Measurements from ENCODE around the gene CPEB4.

GRCh38 chr5:173907686-173908371 lies 19.7 kb downstream of the CPEB4 start:
- TF ChIP-seq, protein P1, sequence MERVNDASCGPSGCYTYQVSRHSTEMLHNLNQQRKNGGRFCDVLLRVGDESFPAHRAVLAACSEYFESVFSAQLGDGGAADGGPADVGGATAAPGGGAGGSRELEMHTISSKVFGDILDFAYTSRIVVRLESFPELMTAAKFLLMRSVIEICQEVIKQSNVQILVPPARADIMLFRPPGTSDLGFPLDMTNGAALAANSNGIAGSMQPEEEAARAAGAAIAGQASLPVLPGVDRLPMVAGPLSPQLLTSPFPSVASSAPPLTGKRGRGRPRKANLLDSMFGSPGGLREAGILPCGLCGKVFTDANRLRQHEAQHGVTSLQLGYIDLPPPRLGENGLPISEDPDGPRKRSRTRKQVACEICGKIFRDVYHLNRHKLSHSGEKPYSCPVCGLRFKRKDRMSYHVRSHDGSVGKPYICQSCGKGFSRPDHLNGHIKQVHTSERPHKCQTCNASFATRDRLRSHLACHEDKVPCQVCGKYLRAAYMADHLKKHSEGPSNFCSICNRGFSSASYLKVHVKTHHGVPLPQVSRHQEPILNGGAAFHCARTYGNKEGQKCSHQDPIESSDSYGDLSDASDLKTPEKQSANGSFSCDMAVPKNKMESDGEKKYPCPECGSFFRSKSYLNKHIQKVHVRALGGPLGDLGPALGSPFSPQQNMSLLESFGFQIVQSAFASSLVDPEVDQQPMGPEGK (CRISPR knock-in tag; IDR thresholded peaks at IDR 0.05; ENCODE audit: borderline replicate concordance) = no peak
- TF ChIP-seq ESRRG (CRISPR knock-in tag; IDR thresholded peaks at IDR 0.05) (no peak), BACH2 (CRISPR knock-in tag; IDR thresholded peaks at IDR 0.05; ENCODE audit: borderline replicate concordance) (no peak), ZC3H10 (CRISPR knock-in tag; IDR thresholded peaks at IDR 0.05) (no peak), ARNTL (CRISPR knock-in tag; IDR thresholded peaks at IDR 0.05; ENCODE audit: borderline replicate concordance, low read depth) (no peak), RARB (CRISPR knock-in tag; IDR thresholded peaks at IDR 0.05) (no peak), ZFP30 (CRISPR knock-in tag; IDR thresholded peaks at IDR 0.05) (no peak), CREB5 (CRISPR knock-in tag; IDR thresholded peaks at IDR 0.05; ENCODE audit: low read depth) (no peak), GLIS3 (CRISPR knock-in tag; IDR thresholded peaks at IDR 0.05) (no peak), ZNF70 (CRISPR knock-in tag; IDR thresholded peaks at IDR 0.05) (no peak)
- TF ChIP-seq, protein P2, sequence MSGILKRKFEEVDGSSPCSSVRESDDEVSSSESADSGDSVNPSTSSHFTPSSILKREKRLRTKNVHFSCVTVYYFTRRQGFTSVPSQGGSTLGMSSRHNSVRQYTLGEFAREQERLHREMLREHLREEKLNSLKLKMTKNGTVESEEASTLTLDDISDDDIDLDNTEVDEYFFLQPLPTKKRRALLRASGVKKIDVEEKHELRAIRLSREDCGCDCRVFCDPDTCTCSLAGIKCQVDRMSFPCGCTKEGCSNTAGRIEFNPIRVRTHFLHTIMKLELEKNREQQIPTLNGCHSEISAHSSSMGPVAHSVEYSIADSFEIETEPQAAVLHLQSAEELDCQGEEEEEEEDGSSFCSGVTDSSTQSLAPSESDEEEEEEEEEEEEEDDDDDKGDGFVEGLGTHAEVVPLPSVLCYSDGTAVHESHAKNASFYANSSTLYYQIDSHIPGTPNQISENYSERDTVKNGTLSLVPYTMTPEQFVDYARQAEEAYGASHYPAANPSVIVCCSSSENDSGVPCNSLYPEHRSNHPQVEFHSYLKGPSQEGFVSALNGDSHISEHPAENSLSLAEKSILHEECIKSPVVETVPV (CRISPR knock-in tag; IDR thresholded peaks at IDR 0.05) = no peak

Measured in SK-N-SH treated with all-trans-retinoic acid at 6 μM for 48 hours (cell line).